Colon (tissue), 2 donors: ENCODE data around the gene FRMD4A.
"Not testable (repeated sequence)": the region's sequence is repeated elsewhere in the genome, so short reads cannot be mapped to it uniquely, and the experiment has no call there.

Experiments used
- FAIRE-seq: peaks from 2 replicates; lab custom pipeline; 2012; peaks lifted over from hg19 to GRCh38; lab: Jason Lieb, UNC
- donor health status: control.
- donor health status: control.

FRMD4A gene

GRCh38 chr10:13946209-13946460 is 384.6 kb downstream of the FRMD4A start:
- FAIRE-seq: no peak

- no peak for FAIRE-seq
Measured at GRCh38 chr10:13945390-13946208, 385.1 kb downstream of the FRMD4A start.

- no peak for FAIRE-seq
Measured at GRCh38 chr10:13944823-13945222, 385.9 kb downstream of the FRMD4A start.

- FAIRE-seq: no peak
Measured at GRCh38 chr10:13943735-13944398, 386.9 kb downstream of the FRMD4A start.

GRCh38 chr10:13942035-13942434 is 388.7 kb downstream of the FRMD4A start:
- no peak for FAIRE-seq

GRCh38 chr10:13939391-13939790 is 391.3 kb downstream of the FRMD4A start:
- FAIRE-seq: no peak

- no peak for FAIRE-seq
Measured at GRCh38 chr10:13938950-13939349, 391.8 kb downstream of the FRMD4A start.

GRCh38 chr10:13936826-13937225 is 393.9 kb downstream of the FRMD4A start:
- FAIRE-seq: no peak

- FAIRE-seq: no peak
Measured at GRCh38 chr10:13930120-13930519, 400.6 kb downstream of the FRMD4A start.

- FAIRE-seq: no peak
Measured at GRCh38 chr10:13928451-13928850, 402.3 kb downstream of the FRMD4A start.

GRCh38 chr10:13925971-13926780 is 404.5 kb downstream of the FRMD4A start:
- FAIRE-seq: no peak

- no peak for FAIRE-seq
Measured at GRCh38 chr10:13924040-13924725, 406.5 kb downstream of the FRMD4A start.

- no peak for FAIRE-seq
Measured at GRCh38 chr10:13922586-13922985, 408.1 kb downstream of the FRMD4A start.

GRCh38 chr10:13921941-13922340 is 408.8 kb downstream of the FRMD4A start:
- no peak for FAIRE-seq

- not testable (repeated sequence) for FAIRE-seq
Measured at GRCh38 chr10:13921131-13921530, 409.6 kb downstream of the FRMD4A start.

- no peak for FAIRE-seq
Measured at GRCh38 chr10:13920465-13920864, 410.3 kb downstream of the FRMD4A start.

GRCh38 chr10:13920031-13920430 is 410.7 kb downstream of the FRMD4A start:
- FAIRE-seq: no peak

GRCh38 chr10:13917791-13918190 is 412.9 kb downstream of the FRMD4A start:
- no peak for FAIRE-seq

- no peak for FAIRE-seq
Measured at GRCh38 chr10:13916384-13916947, 414.3 kb downstream of the FRMD4A start.

- no peak for FAIRE-seq
Measured at GRCh38 chr10:13915710-13916109, 415.0 kb downstream of the FRMD4A start.

- FAIRE-seq: no peak
Measured at GRCh38 chr10:13913897-13914296, 416.8 kb downstream of the FRMD4A start.
